ENCODE measurements around the gene ATXN7L1.

Gene ATXN7L1

GRCh38 chr7:105719919-105720318 lies 156.5 kb downstream of the ATXN7L1 start:
- POLR2A ChIA-PET (ENCODE audit: low non-redundant PET), result no interaction called here

DNA sequence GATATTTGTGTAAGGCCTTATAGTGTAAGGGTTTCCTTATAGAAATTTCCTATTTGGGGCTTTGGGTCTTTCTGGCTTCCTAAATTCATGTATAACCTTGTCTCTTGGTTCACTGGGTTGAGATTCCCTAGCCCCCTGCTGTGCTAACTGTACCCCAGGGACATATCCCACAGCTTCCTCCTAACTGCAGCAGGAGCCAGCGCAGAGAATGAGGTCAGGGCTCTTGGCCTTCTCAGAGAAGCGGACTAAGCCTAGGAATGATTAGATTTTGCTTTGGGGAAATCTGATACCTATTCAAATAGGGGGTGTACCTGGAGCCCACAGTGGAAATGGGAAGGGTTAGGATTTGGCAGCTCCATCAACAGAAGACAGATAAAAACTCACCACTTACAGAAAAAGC lies 157.0 kb downstream of the ATXN7L1 start:
- ChIA-PET POLR2A (ENCODE audit: low non-redundant PET) (no interaction called here), CTCF (interaction anchor here (0.8 kb wide), 1 partner anchor 47 kb away, joined by 4 read pairs; no protein-coding TSS in a partner anchor)
- TF ChIP-seq, protein P1, sequence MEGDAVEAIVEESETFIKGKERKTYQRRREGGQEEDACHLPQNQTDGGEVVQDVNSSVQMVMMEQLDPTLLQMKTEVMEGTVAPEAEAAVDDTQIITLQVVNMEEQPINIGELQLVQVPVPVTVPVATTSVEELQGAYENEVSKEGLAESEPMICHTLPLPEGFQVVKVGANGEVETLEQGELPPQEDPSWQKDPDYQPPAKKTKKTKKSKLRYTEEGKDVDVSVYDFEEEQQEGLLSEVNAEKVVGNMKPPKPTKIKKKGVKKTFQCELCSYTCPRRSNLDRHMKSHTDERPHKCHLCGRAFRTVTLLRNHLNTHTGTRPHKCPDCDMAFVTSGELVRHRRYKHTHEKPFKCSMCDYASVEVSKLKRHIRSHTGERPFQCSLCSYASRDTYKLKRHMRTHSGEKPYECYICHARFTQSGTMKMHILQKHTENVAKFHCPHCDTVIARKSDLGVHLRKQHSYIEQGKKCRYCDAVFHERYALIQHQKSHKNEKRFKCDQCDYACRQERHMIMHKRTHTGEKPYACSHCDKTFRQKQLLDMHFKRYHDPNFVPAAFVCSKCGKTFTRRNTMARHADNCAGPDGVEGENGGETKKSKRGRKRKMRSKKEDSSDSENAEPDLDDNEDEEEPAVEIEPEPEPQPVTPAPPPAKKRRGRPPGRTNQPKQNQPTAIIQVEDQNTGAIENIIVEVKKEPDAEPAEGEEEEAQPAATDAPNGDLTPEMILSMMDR (conservative IDR thresholded peaks at IDR 0.05; ENCODE audit: low read depth), result no peak
- H3K27ac ChIP-seq, result no peak overlapping the region
- no peak for DNase-seq (ENCODE audit: low spot score)

More at GRCh38 chr7:105719919-105720318, 156.5 kb downstream of the ATXN7L1 start:
- no peak for DNase-seq (ENCODE audit: low spot score)
- TF ChIP-seq, protein P1 (conservative IDR thresholded peaks at IDR 0.05; ENCODE audit: low read depth), result no peak
- H3K27ac ChIP-seq, result no peak overlapping the region
- CTCF ChIA-PET, result interaction anchor here (0.8 kb wide), 1 partner anchor 47 kb away, joined by 4 read pairs; no protein-coding TSS in a partner anchor

- ChIA-PET POLR2A (ENCODE audit: low non-redundant PET) (no interaction called here), CTCF (no interaction called here)
- DNase-seq (ENCODE audit: low spot score), result no peak
- TF ChIP-seq, protein P1 (conservative IDR thresholded peaks at IDR 0.05; ENCODE audit: low read depth), result no peak
- no peak overlapping the region for H3K27ac ChIP-seq
Observed at GRCh38 chr7:105718511-105718925, 157.9 kb downstream of the ATXN7L1 start.

DNA sequence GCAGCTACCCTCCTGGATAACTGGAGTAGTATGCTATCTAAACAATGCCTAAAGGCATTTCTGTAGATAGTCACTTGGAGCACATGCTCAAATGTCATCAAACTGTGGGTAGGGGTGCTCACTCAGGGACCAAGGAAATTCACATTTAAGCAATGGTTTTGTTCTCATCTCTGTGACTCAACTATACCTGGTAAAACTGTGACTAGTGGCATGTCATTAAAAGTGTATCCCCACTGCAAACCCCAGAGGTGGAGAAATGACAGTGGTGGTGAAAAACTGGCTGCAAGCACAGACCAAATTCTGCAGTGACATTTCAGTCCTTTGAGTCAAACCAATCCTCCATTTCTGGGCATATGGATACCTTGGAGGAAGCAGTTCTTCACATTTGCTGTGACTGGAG lies 160.9 kb downstream of the ATXN7L1 start:
- ChIA-PET CTCF (interaction anchor here (0.6 kb wide), 1 partner anchor 57 kb away, joined by 5 read pairs; no protein-coding TSS in a partner anchor), POLR2A (ENCODE audit: low non-redundant PET) (no interaction called here)
- no peak for DNase-seq (ENCODE audit: low spot score)
- TF ChIP-seq, protein P1 (conservative IDR thresholded peaks at IDR 0.05; ENCODE audit: low read depth), result no peak
- H3K27ac ChIP-seq, result no peak overlapping the region

- CTCF ChIA-PET, result no interaction called here
- peak; percentile 48 for DNase-seq (ENCODE audit: low spot score)
- H3K27ac ChIP-seq, result no peak overlapping the region; the same call in 1 of the 2 replicates
- TF ChIP-seq, protein P1 (conservative IDR thresholded peaks at IDR 0.05; ENCODE audit: low read depth), result no peak
- POLR2A ChIA-PET (ENCODE audit: low non-redundant PET), result no interaction called here
Observed at GRCh38 chr7:105713488-105714465, 162.6 kb downstream of the ATXN7L1 start.

DNA sequence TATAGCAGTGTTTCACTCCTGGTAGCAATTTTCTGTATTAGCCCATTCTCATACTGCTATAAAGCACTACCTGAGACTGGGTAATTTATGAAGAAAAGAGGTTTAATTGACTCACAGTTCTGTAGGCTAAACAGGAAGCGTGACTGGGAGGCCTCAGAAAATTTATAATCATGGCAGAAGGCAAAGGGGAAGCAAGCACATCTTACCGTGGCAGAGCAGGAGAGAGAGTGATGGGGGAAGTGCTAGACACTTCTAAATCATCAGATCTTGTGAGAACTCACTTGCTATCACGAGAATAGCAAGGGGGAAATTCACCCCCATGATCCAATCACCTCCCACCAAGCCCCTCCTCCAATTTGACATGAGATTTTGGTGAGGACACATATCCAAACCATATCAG lies 163.5 kb downstream of the ATXN7L1 start:
- CTCF ChIA-PET, result no interaction called here
- no peak for DNase-seq (ENCODE audit: low spot score)
- H3K27ac ChIP-seq, result no peak overlapping the region
- POLR2A ChIA-PET (ENCODE audit: low non-redundant PET), result no interaction called here
- TF ChIP-seq, protein P1 (conservative IDR thresholded peaks at IDR 0.05; ENCODE audit: low read depth), result no peak

All from RWPE1 (cell line).